Effector CD8-positive, alpha-beta T cell (primary cell): ENCODE measurements around the gene C2orf49.

Experiments used
- DNase-seq: peaks from one replicate; lab custom pipeline; 2025; lab: John Stamatoyannopoulos, UW
- total RNA-seq, 4 experiments: gene quantifications; one replicate each; lab custom pipeline; 2026; lab: John Stamatoyannopoulos, UW

Gene C2orf49
- total RNA-seq = 37.2 to 53.4 (median 48.9) reads per million in 4 experiments

DNA sequence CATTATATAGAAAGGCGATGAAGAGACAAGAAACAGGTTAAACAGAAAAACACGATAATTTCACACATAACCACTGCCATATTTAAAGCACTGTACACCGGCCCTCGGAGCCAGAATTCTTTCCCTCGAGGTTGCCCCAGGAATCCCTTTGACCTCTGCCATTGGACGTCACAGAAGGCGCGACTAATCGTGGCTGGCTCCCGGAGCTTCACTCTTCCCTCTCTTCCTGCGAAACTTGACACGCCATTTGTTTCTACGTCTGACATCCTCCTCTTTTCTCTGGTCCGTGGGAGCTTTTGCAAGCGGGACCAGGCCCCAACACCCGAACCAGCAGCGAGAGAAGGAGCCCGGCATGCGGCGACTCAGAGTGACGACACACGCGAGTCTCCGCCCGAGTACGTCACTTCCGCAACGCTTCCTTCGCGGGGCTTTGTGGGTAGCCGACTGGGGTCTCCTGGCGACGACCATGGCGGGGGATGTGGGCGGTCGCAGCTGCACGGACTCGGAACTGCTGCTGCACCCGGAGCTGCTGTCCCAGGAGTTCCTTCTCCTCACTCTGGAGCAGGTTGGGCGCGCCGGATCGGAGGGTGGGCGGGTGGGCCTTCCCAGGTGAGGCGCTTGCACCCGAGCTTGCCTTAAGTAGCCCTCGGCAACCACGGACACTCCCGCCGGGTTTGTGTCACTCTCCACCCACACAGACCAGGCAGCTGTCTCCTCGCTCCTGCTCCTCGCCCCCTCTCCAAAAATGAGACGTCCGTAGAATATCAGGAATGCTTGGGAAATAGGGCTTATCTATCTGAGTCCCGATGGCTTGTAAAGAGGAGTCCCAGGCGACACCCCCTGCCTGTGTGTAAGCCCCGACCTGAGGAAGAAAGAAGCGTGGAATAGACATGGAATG is at the start of gene C2orf49:
C2orf49 (plus strand) TSS at position 419 of the 898 bp plus-strand sequence; CDS start at position 467, 48 bp downstream.
- DNase-seq = peak; percentile 82

DNA sequence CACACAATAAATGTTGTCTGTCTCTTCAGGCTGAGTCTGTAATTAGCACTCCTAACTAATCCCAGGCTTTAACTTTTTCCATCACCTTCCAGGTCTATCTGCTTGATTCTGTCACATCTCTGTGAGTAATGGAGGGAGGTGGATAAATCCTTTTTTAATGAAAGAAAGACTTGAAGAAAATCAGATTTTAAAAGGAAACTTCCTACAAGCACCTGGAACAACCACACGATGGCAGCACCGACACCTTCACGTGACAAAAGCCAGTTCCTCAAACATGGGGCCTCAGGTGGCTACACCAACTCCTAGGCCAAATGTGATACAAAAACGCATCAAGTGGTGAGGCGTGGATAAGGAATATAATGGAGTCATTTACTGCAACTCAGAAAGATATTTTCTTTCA is 49.6 kb upstream of the C2orf49 start:
- DNase-seq = no peak

DNA sequence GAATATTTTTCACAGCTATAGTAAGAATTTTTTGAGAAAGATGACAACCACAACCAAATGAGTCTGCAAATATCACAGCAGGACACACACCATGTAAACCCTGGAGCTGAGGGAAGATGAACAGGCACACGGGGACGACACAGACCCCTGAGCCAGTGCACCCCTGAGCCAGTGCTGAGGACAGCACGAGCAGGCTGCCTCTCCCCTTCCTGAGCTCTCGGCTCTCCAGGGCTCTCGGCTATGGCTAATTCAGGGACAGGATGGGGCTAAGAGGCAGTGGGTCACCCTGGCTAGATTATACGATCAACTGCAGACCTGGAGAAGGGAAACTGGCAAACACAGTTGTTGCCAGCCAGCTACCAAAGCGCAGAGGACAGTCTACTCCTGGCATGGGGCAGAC is 49.2 kb upstream of the C2orf49 start:
- no peak for DNase-seq

DNA sequence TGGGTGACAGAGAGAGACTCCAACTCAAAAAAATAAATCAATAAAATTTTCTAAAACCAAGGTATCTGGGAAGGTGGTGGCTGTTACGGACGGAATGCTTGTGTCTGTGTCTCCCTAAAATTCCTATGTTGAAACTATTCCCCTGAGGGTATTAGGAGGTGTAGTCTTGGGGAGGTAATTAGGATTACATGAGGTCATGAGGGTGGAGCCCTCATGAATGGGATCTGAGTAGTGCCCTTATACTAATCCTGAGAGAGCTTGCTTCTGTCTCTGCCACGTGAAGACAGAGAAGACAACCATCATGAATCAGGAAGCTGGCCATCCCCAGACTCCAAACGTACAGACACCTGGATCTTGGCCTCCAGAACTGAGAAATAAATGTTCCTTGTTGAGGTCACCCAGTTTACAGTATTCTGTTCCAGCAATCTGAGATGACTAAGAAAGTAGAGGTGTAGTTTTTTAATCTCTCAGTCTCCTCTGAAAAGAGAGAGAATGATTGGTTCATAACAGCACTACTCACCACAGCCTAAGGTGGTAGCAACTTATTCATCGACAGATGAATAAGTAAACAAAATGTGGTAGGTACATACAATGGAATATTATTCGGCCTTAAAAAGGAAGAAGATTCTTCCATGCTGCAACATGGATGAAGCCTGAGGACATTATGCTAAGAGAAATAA is 46.2 kb upstream of the C2orf49 start:
- no peak for DNase-seq

DNA sequence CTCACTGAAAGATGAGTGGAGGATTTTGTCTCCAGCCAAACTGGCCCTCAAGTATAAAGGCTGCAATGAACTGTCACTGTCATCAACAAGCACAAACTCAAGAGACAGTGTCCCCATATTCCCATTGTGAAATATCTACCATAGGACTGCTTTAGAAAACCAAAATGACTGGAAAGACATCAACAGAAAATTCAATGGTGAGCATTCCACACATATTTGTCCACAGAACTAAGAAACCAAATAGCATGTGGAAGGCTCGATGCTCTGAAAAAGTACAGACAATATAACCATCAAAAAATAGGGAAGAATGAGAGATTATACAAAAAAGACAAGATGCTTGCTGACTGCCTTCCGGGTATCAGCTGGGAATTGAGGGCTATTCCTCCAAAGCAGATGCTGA is 45.4 kb upstream of the C2orf49 start:
- no peak for DNase-seq

DNA sequence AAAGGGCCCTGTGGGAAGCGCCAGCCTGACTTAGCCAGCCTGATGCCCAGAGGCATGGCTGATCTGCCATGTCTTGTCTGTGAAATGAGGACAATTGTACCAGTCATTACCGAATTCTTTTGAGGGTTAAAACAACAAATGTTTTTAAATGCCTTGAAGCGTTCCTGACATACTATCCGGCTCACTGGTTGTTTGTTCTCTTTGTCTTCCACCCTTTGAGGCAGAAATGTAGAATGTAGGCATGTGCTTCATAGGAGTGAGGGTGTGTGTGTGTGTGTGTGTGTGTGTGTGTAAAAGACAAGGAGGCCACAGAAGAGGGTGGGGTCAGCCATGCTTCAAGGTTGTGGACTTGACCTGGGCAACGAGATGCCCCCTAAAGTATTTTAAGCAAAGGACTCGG is 43.3 kb upstream of the C2orf49 start:
- no peak for DNase-seq

DNA sequence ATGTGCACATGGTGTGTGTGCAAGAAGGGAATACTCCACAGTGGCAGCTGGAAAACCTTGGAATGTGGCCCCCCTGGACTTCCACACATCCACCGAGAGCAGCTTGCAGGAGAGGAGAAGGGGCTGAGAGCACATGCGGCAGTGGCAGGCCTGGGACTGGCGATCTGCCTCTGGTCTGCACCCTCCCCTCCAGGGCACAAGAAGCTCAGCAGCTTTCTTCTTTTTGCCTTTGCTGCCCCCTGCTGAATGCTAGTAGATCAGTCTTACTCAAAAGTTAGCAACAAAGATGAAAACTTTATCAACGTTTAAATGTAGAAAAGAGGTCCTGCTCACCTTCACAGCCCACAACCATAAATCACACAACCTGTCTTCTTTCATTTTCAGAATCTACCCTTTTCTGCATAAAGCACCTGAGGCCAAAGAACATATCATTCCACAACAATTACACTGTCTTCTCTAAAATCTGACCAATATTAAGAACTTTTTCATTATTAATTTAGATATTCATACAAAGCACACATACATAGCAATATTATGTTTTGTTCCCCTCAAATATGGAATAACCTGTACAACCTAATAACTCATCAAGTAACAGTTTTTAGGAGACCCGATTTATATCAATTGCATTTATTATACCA is 42.4 kb upstream of the C2orf49 start:
- no peak for DNase-seq

DNA sequence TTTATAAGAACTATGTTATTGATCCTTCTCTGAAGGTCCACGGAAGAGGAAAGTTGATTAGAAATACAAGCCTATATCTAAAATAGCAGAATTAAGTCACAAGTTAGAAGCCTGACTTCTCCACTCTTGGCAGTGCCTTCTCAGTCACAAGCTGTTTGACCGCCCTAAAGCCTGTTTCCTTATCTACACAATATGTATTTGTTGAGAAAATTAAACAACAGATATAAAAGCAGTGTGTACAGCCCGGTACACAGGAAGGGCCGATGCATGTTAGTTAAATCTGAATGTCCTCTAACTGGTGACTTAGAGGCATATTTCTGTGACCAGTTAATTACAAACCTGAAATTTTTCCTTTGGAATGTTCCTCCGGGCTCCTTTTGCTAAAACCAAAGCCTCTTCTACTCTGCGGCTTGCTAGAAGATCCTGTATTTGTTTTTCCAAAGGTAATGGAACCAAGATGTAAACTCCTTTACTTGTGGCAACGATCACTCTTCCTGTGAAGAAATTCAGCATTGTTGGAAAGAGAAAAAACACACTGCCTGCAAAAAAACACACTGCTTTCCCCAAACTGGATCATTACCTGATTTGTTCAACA is 41.2 kb upstream of the C2orf49 start:
- DNase-seq = no peak

DNA sequence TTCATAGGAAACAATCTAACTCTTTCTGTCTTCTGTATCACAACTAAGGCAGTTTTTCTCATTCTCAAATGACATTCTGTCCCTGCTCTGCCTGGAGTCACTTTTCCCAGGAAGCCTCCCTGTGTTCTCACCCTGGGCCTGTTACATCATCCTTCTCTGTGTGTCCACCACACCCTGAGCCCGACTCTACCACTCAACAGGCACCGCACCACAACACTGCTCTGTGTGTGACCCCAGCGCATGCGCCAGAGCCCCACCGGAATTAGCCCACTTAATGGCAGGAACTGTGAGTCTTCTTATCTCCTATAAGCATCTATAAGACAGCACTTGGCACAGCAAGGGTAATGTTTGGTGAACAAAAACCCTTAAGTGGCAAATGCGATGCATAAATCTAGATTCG is 40.1 kb upstream of the C2orf49 start:
- DNase-seq = no peak

DNA sequence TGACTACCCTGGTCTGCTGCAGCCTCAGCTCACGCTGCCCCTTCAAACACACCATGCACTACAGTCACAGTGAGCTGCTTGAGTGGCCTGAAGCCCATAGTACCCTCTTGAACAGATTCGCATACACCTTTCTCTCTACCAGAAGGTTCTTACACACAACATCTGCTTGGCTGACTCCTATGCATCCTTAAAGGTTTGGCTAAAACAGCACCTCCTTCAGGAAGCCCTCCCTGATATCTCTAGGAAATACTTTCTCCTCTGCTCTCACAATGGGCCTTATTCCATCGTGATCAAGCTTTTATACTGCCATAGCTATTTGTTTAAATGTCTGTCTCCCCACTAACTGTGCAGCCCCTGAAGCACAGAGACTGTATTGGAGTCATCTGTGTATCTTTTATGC is 39.3 kb upstream of the C2orf49 start:
- no peak for DNase-seq

DNA sequence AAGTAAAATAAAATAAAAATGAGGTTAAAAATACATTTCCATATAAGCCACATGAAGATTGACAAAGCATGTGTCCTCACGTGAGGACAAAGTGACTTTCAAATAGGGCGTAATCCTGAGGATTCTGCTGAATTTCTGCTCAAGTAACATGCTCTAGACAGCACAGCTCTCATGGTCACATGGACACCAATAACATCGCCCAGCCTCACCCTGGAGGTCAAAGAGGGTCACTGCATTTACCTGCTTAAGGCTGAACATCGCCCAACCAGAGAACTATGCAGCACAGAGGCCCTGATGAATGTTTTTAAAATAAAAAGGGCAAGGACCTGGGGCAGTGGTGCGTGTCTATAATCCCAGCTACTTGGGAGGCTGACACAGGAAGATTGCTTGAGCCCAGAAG is 38.0 kb upstream of the C2orf49 start:
- no peak for DNase-seq

DNA sequence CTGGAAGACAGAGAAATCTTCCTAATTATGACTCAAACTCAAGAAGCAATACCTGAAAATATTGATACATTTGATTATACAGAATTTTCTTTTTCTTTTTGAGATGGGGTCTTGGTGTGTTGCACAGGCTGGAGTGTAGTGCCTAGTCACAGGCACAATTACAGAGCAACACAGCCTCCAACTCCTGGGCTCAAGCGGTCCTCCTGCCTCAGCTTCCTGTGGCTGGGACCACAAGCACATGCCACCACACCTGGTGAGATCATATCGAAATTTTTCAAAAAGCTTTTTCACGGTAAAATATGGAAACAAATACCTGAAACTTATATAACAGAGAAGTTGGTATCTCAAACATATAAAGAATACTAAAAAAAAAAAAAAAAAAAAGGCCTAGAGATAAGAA is 35.7 kb upstream of the C2orf49 start:
- DNase-seq = no peak

DNA sequence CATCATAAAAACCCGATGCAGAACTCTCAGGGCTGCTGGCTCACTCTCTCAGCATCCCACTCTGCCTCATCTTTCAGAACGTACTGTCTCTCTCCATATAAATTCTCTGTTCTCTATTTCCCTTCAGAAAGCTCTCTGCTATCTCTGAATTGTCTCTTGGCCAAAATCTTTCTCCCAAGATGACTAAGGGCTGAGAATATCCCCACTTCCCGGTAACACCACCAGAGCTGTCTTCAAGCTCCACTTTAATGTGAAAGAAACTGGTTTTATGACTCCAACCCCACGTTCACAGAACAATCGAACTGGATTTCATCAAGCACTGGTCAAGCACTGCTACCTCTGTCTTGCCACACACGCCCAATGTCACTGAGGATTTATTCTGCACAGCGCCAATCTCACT is 30.2 kb upstream of the C2orf49 start:
- DNase-seq = no peak

DNA sequence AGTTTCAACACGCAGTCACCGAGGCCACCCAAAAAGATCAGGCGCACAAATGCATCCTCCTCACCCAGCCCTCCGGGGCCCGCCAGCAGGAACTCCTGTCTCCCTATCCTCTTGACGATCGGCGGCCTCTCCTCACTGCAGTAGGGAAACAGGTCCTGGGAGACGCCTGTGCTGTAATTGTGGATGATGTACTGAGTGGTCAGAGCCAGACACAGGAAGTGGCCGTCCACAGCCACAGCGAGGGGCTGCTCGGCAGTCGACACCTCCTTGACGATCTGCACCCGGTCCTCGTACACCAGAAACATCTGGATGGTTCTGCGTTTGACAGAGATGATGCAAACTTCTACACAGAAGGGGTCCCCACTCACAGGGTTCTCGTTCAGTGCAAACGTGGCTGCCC is 29.8 kb upstream of the C2orf49 start:
- no peak for DNase-seq

DNA sequence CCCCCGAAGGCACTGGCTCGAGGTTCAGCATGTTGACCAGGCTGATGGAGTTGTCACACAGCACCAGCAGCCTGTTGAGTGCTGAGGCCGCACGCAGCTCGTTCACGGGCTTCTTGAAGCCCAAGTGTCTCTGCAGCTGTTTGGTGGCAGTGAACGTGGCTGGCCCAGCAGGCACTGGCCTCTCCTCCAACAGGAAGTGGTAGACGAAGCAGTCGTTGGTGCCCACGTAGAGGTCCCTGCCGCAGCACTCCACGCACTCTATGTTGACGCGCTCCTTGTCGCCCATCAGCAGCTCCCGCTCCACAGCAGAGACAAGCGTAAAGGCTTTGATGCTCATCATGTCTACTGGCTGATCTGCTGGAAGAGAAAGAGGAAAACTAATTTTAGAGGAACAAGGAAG is 29.4 kb upstream of the C2orf49 start:
- no peak for DNase-seq

DNA sequence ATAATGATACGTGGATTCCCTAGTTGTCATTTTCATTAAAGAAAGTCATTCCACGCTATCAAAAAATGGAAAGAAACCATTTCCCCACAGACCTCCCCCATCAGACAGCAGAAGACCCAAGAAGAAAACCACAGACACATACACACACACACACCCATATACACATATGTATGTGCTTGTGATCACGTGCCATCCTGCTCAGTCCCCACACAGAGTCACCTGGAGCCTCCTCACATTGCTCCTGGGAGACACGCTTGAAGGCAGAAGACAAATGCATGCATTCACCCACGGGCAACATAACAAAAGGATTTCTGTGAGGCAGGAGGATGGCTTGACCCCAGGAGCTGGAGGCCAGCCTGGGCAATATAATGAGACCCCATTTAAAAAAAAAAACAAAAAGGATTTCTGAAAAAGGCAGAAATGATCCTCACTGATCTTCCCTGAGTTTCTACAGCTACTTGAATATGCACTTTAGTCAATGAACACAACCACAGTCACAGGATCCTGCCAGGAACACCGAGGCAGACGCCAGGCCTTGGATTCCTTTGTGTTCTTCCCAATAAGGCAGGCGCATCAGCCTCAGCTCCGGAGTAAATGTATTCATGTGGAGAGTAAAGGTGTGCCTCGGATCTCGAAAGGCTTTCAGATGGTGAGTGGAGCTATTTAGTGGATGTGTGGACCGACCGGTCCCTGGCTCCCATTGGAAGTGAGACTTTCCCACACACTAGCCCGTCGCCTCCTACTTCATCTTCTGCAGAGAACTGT is 28.8 kb upstream of the C2orf49 start:
- no peak for DNase-seq

DNA sequence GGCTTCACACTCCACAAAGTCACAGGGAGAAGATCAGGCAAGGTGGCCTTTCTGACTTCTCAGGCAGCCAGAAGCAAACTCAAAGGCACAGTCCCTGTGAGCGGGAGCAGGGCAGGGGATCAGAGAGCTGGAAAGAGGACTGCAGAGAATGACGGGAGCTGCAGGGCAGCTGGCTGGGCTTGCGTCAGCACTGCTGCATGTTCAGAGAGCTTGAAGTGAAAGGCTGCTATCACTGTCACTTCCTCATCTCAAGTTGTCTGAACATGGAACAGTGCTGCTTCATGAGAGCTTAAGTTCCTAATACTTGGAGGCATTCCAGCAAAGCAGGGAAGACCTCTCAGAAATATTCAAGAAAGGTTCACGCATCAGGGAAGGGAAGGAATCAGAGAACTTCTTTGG is 28.2 kb upstream of the C2orf49 start:
- DNase-seq = no peak

DNA sequence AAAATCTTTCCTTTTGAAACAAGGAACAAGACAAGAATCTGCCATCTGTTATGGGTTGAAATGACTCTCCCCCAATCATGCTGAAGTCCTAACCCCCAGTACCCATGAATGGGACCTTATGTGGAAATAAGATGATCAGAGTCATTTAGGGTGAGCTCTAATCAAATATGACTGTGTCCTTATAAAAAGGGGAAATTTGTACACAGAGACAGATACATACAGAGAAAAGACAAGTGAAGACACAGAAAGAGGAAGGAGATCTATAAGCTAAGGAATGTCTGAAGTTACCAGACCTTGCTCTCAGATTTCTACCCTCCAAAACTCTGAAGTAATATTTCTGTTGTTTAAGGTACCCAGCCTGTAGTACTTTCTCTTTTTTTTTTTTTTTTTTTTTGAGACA is 23.5 kb upstream of the C2orf49 start:
- no peak for DNase-seq

DNA sequence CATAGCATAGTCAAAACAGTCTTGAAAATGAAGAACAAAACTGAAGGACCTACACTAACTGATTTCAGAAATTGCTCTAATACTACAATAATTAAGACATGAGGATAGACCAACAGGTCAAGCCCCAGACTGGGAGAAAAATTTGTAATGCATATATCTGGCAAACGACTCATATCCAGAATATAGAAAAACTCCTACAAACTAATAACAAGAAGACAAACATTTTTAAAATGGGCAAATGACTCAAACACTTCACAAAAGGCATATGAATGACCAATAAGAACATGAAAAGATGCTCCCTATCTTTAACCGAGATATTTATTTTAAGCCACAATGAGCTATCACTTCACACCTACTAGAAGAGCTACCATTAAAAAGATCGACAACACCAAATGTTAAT is 22.0 kb upstream of the C2orf49 start:
- DNase-seq = no peak

DNA sequence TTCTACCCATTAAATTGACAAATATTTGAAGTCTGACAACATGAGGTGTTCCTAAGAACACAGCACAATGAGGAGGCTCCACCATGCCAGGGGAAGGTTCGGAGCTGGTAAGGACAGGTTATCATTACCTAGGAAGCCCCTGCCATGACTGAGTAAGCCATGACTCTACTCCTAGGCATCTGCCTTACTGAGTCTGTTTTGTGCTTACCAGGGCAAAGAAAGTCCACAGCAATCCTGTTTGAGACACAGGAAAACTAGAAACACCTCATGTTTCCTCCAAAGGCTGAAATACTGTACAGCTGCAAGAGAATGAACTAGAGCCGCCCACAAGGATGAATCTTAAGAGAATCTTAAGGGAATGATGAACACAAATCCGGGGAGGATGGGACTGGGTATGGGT is 19.4 kb upstream of the C2orf49 start:
- DNase-seq = no peak

DNA sequence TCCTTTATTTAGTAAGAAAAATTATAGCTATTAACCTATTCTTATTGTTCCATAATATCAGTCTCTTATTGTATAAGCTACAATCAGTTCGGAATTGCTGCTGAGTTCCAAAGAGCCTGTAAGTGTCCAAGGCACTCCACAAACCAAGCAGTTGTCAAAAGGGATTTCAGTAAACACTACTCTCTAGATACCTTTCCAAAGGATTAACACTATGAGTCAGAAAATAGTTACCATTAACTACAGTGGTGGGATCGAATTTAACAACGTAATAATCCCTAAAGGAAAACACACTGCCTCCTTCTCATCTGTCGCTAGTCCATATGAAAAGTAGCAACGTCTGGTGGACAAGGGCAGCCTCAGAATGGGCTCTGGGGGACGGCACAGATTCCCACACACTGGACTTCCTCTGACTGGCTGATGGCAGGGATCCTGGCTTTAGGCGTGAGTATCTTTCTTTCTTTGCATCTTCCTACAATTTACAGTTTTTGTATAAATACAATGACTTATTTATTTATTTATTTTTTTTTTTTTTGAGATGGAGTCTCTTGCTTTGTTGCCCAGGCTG is 16.6 kb upstream of the C2orf49 start:
- no peak for DNase-seq
